Mononuclear cell (primary cell): Measurements from ENCODE around the gene TBC1D8. TPM values are rescaled to one million over a fixed set of nuclear protein-coding genes. Genes with fewer than 3 reads are reported as not detected.
A peak's percentile ranks its signal among the peaks of the same experiment; 100 is the strongest.
"Not testable (repeated sequence)": the region's sequence is repeated elsewhere in the genome, so short reads cannot be mapped to it uniquely, and the experiment has no call there.

Experiments
- H3K27me3 ChIP-seq: 2 replicates; pipeline ENCODE4 v1.6.0; 2011; ENCODE audit warnings: low read length, control low read depth; ENCODE audit not compliant: insufficient read depth
- H3K4me1 ChIP-seq: 2 replicates; pipeline ENCODE4 v1.5.1; 2011; ENCODE audit warnings: mild to moderate bottlenecking, low read length, control low read depth; ENCODE audit not compliant: insufficient read depth
- H3K4me3 ChIP-seq: 2 replicates; pipeline ENCODE4 v1.5.1; 2011; ENCODE audit warnings: mild to moderate bottlenecking, low read length, moderate library complexity
- H3K9me3 ChIP-seq: 2 replicates; pipeline ENCODE4 v1.5.1; 2011; ENCODE audit warnings: low read depth, mild to moderate bottlenecking, control low read depth, low read length
- total RNA-seq: library from RNA; depleted of rRNA; stranded (reverse); fragments of >200 nt; gene quantifications from one replicate; pipeline ENCODE4 v1.2.3, GENCODE V29; 2012

TBC1D8 gene
- total RNA-seq, 1 donor: 11.3 TPM

- Histone ChIP-seq H3K4me1 (peaks cover 73% of the 10 kb centered on the region), H3K9me3 (no peaks in the 10 kb centered on the region), H3K4me3 (no peak overlapping the region), H3K27me3 (no peaks in the 10 kb centered on the region)
These were observed 24.8 kb upstream of the TBC1D8 start for GRCh38 chr2:101175991-101176390.

GRCh38 chr2:101173707-101174295, 22.6 kb upstream of the TBC1D8 start:
- H3K9me3 ChIP-seq: no peaks in the 10 kb centered on the region
- H3K4me3 ChIP-seq: no peak overlapping the region
- H3K4me1 ChIP-seq: peaks cover 52% of the 10 kb centered on the region
- no peaks in the 10 kb centered on the region for H3K27me3 ChIP-seq

GRCh38 chr2:101169822-101170221, 18.6 kb upstream of the TBC1D8 start:
- H3K4me1 ChIP-seq: peaks cover 46% of the 10 kb centered on the region
- H3K27me3 ChIP-seq, H3K9me3 ChIP-seq, H3K4me3 ChIP-seq: not testable (repeated sequence)

GRCh38 chr2:101168706-101169105, 17.5 kb upstream of the TBC1D8 start:
- H3K9me3 ChIP-seq: no peaks in the 10 kb centered on the region
- H3K4me1 ChIP-seq: peaks cover 35% of the 10 kb centered on the region
- H3K27me3 ChIP-seq: no peaks in the 10 kb centered on the region
- H3K4me3 ChIP-seq: no peak overlapping the region

- H3K27me3 ChIP-seq, H3K9me3 ChIP-seq, H3K4me3 ChIP-seq: not testable (repeated sequence)
- H3K4me1 ChIP-seq: peaks cover 25% of the 10 kb centered on the region
These were observed 16.4 kb upstream of the TBC1D8 start for GRCh38 chr2:101167532-101167931.

GRCh38 chr2:101164021-101164420, 12.8 kb upstream of the TBC1D8 start:
- no peaks in the 10 kb centered on the region for H3K27me3 ChIP-seq
- peaks cover 20% of the 10 kb centered on the region for H3K4me1 ChIP-seq

GRCh38 chr2:101162561-101163330, 11.6 kb upstream of the TBC1D8 start:
- Histone ChIP-seq H3K9me3 (no peaks in the 10 kb centered on the region), H3K4me3 (no peak overlapping the region), H3K4me1 (peaks cover 15% of the 10 kb centered on the region), H3K27me3 (no peaks in the 10 kb centered on the region)

More at GRCh38 chr2:101164021-101164420, 12.8 kb upstream of the TBC1D8 start:
- Histone ChIP-seq H3K9me3 (no peaks in the 10 kb centered on the region), H3K4me3 (no peak overlapping the region)

GRCh38 chr2:101161658-101162057, 10.5 kb upstream of the TBC1D8 start:
- Histone ChIP-seq H3K4me3 (no peak overlapping the region), H3K4me1 (peaks cover 9% of the 10 kb centered on the region), H3K27me3 (no peaks in the 10 kb centered on the region), H3K9me3 (no peaks in the 10 kb centered on the region)

GRCh38 chr2:101160454-101160853, 9.3 kb upstream of the TBC1D8 start:
- peaks cover 7% of the 10 kb centered on the region for H3K4me1 ChIP-seq
- H3K4me3 ChIP-seq: no peak overlapping the region
- no peaks in the 10 kb centered on the region for H3K27me3 ChIP-seq

GRCh38 chr2:101159526-101159925, 8.3 kb upstream of the TBC1D8 start:
- Histone ChIP-seq H3K9me3 (no peaks in the 10 kb centered on the region), H3K27me3 (no peaks in the 10 kb centered on the region), H3K4me1 (peaks cover 7% of the 10 kb centered on the region), H3K4me3 (no peak overlapping the region)

More at GRCh38 chr2:101160454-101160853, 9.3 kb upstream of the TBC1D8 start:
- no peaks in the 10 kb centered on the region for H3K9me3 ChIP-seq

GRCh38 chr2:101157272-101157671, 6.1 kb upstream of the TBC1D8 start:
- Histone ChIP-seq H3K27me3 (no peaks in the 10 kb centered on the region), H3K9me3 (no peaks in the 10 kb centered on the region), H3K4me1 (peaks cover 14% of the 10 kb centered on the region), H3K4me3 (no peak overlapping the region)

- peaks cover 38% of the 10 kb centered on the region for H3K4me1 ChIP-seq
- no peak overlapping the region for H3K4me3 ChIP-seq
- H3K9me3 ChIP-seq: no peaks in the 10 kb centered on the region
- H3K27me3 ChIP-seq: no peaks in the 10 kb centered on the region
These were observed 2.6 kb upstream of the TBC1D8 start for GRCh38 chr2:101153787-101154186.

GRCh38 chr2:101153077-101153707, 2.0 kb upstream of the TBC1D8 start:
- Histone ChIP-seq H3K9me3 (no peaks in the 10 kb centered on the region), H3K4me3 (no peak overlapping the region), H3K4me1 (peaks cover 38% of the 10 kb centered on the region), H3K27me3 (no peaks in the 10 kb centered on the region)

GRCh38 chr2:101152272-101153076, 1.3 kb upstream of the TBC1D8 start:
- Histone ChIP-seq H3K9me3 (no peaks in the 10 kb centered on the region), H3K4me3 (peak overlapping the region; percentile 40), H3K27me3 (no peaks in the 10 kb centered on the region), H3K4me1 (peaks cover 33% of the 10 kb centered on the region)

- Histone ChIP-seq H3K27me3 (no peaks in the 10 kb centered on the region), H3K4me1 (peaks cover 31% of the 10 kb centered on the region), H3K4me3 (peak overlapping the region; percentile 40), H3K9me3 (no peaks in the 10 kb centered on the region)
These were observed 683 bp upstream of the TBC1D8 start for GRCh38 chr2:101151859-101152271.
